Peyer's patch (tissue), 4 donors: ENCODE results near the gene PSD.

Source experiments
- POLR2A ChIP-seq, 2 donors: fragments of 450-650 bp; IDR thresholded peaks; one replicate each; pipeline ENCODE4 v1.5.1; 2017; ENCODE audit warnings: antibody characterized with exemption in 2 of 2, mild to moderate bottlenecking in 2 of 2, moderate library complexity in 2 of 2
- TF ChIP-seq, protein P1 (sequence below), 6 experiments: fragments of 450-650 bp in 4 of 6; fragments of 200-600 bp in 2 of 6; sonication (generic) in 1 of 6; IDR thresholded peaks; one replicate each; pipeline ENCODE4 v1.5.1; 2017 to 2019; ENCODE audit warnings: antibody characterized with exemption in 6 of 6, mild to moderate bottlenecking in 3 of 6, moderate library complexity in 1 of 6

DNA sequence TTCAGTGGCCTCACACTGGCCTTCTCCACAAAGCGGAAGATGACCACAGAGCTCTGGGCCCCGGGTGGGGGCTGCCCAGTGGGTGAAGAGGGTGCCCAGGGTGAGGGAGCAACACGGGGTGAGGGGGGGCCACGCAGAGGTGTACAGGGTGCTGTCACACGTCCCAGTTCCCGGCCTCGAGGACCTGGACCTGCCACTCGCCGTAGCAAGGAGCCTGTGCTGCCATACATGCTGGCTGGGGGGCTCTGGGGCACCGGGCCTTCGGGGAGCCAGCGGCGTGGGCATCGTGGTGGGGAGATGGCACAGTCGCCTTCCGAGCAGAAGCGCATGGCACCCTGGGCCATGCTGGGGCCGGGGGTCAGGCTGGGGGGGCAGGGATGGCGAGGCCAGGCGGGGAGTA is 1.9 kb downstream of the PSD start:
- TF ChIP-seq, protein P1, sequence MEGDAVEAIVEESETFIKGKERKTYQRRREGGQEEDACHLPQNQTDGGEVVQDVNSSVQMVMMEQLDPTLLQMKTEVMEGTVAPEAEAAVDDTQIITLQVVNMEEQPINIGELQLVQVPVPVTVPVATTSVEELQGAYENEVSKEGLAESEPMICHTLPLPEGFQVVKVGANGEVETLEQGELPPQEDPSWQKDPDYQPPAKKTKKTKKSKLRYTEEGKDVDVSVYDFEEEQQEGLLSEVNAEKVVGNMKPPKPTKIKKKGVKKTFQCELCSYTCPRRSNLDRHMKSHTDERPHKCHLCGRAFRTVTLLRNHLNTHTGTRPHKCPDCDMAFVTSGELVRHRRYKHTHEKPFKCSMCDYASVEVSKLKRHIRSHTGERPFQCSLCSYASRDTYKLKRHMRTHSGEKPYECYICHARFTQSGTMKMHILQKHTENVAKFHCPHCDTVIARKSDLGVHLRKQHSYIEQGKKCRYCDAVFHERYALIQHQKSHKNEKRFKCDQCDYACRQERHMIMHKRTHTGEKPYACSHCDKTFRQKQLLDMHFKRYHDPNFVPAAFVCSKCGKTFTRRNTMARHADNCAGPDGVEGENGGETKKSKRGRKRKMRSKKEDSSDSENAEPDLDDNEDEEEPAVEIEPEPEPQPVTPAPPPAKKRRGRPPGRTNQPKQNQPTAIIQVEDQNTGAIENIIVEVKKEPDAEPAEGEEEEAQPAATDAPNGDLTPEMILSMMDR (IDR thresholded peaks at IDR 0.05): no peak
- no peak for TF ChIP-seq POLR2A (IDR thresholded peaks at IDR 0.05)
